ENCODE measurements around the gene CRHR1. TPM values are rescaled to one million over a fixed set of nuclear protein-coding genes. Genes with fewer than 3 reads are reported as not detected.

CRHR1 gene
- total and polyA plus RNA-seq, 4 donors, result not detected

DNA sequence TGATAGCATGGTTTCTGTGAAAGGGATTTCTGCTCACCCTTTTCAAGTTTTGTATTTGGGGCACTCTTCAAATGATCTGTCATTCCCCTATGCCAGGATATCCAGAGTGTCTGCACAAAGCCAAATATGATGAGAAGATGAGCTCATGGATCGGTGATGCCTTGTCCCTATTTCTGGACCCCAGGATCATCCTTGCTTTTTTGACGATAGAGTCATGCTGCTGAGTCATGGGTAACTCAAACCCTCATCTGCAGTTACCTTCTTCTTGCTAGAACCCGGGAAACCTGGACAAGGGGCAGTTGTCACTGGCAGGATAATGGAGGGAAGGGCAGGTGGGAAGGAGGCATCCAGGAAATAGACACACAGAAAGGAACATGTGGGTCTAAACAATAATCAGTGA is 92.4 kb downstream of the CRHR1 start:
- no peak for TF ChIP-seq CTCF (IDR thresholded peaks at IDR 0.05; ENCODE audit: control extremely low read depth, extremely low read depth)
- Histone ChIP-seq H3K9ac (ENCODE audit: insufficient read depth in 1 of 2, low read length in 2 of 2) (no peak overlapping the region), H3K4me3 (no peak overlapping the region), H3K27ac (ENCODE audit: low read depth in 1 of 2, low read length in 1 of 2) (no peak overlapping the region), H3K9me3 (ENCODE audit: control insufficient read depth in 4 of 4, insufficient read depth in 3 of 4, low read length in 3 of 4) (peaks cover 0 to 4% (median 0%) of the 10 kb centered on the region in 4 donors), H3K36me3 (ENCODE audit: control insufficient read depth in 4 of 4, insufficient read depth in 4 of 4, low read length in 4 of 4) (no peaks in the 10 kb centered on the region), H3K4me1 (ENCODE audit: control insufficient read depth in 5 of 5, insufficient read depth in 5 of 5, low read length in 5 of 5) (no peaks in the 10 kb centered on the region), H3K27me3 (ENCODE audit: control insufficient read depth in 3 of 3, insufficient read depth in 3 of 3, low read length in 2 of 3) (peaks cover 0 to 8% (median 0%) of the 10 kb centered on the region in 3 donors)
- no peak for ATAC-seq (ENCODE audit: insufficient read depth, low FRiP score)
- no peak for DNase-seq
- 83 to 87% methylated on average over 3 of the region's 3 CpGs for WGBS, 2 donors

DNA sequence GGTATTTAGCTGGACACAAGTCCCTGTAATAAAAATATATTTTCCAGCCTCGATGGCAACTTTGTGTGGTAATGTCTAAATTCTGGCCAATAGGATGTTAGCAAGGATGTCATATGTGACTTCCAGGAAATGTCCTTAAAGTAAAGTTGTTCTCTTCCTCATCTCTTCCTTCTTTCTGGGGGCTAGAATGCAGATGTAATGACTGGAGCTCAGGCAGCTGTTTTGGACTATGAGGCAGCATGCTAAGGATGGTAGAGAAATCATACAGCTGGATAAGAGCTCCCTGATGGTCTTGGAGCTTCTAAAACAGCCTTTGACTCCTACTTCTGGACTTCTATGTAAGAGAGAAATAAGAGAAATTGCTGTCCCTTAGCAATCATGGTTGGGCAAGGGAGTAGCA is 93.3 kb downstream of the CRHR1 start:
- DNase-seq, result no peak
- TF ChIP-seq CTCF (IDR thresholded peaks at IDR 0.05; ENCODE audit: control extremely low read depth, extremely low read depth), result no peak
- no peaks in the 10 kb centered on the region for H3K4me1 ChIP-seq (ENCODE audit: control insufficient read depth in 5 of 5, insufficient read depth in 5 of 5, low read length in 5 of 5)
- no peak overlapping the region for H3K4me3 ChIP-seq
- peaks cover 0 to 4% (median 0%) of the 10 kb centered on the region in 4 donors for H3K9me3 ChIP-seq (ENCODE audit: control insufficient read depth in 4 of 4, insufficient read depth in 3 of 4, low read length in 3 of 4)
- no peak for ATAC-seq (ENCODE audit: insufficient read depth, low FRiP score)
- no peak overlapping the region for H3K27ac ChIP-seq (ENCODE audit: low read depth in 1 of 2, low read length in 1 of 2)
- H3K9ac ChIP-seq (ENCODE audit: insufficient read depth in 1 of 2, low read length in 2 of 2), result no peak overlapping the region
- WGBS, 2 donors, result 80 to 85% methylated on average over 1 of the region's 1 CpG
- peaks cover 0 to 8% (median 0%) of the 10 kb centered on the region in 3 donors for H3K27me3 ChIP-seq (ENCODE audit: control insufficient read depth in 3 of 3, insufficient read depth in 3 of 3, low read length in 2 of 3)
- H3K36me3 ChIP-seq (ENCODE audit: control insufficient read depth in 4 of 4, insufficient read depth in 4 of 4, low read length in 4 of 4), result no peaks in the 10 kb centered on the region

GRCh38 chr17:45883063-45883462 is 98.9 kb downstream of the CRHR1 start:
- TF ChIP-seq CTCF (IDR thresholded peaks at IDR 0.05; ENCODE audit: control extremely low read depth, extremely low read depth), result no peak
- Histone ChIP-seq H3K9me3 (ENCODE audit: control insufficient read depth in 4 of 4, insufficient read depth in 3 of 4, low read length in 3 of 4) (peaks cover 0 to 6% (median 2%) of the 10 kb centered on the region in 4 donors), H3K9ac (ENCODE audit: insufficient read depth in 1 of 2, low read length in 2 of 2) (no peak overlapping the region), H3K27ac (ENCODE audit: low read depth in 1 of 2, low read length in 1 of 2) (no peak overlapping the region), H3K36me3 (ENCODE audit: control insufficient read depth in 4 of 4, insufficient read depth in 4 of 4, low read length in 4 of 4) (no peaks in the 10 kb centered on the region), H3K27me3 (ENCODE audit: control insufficient read depth in 3 of 3, insufficient read depth in 3 of 3, low read length in 2 of 3) (peaks cover 0 to 3% (median 0%) of the 10 kb centered on the region in 3 donors), H3K4me3 (no peak overlapping the region), H3K4me1 (ENCODE audit: control insufficient read depth in 5 of 5, insufficient read depth in 5 of 5, low read length in 5 of 5) (no peaks in the 10 kb centered on the region)
- 92 to 100% methylated on average over 2 of the region's 2 CpGs for WGBS, 2 donors
- ATAC-seq (ENCODE audit: insufficient read depth, low FRiP score), result no peak
- DNase-seq, result no peak

Other genes starting within 250 kb of the CRHR1 start
- gene SPPL2C, start 60.6 kb downstream of the CRHR1 start, total RNA-seq, result not detected
- not detected for gene SPPL2C, start 60.6 kb downstream of the CRHR1 start, polyA plus RNA-seq
- 1 to 10 TPM; 2.9 to 3.8 TPM for gene MAPT, start 110.2 kb downstream of the CRHR1 start, total RNA-seq
- gene MAPT, start 110.2 kb downstream of the CRHR1 start, polyA plus RNA-seq, result under 1 TPM; 0.27 to 0.65 TPM
- gene STH, start 214.9 kb downstream of the CRHR1 start, total RNA-seq, result not detected
- gene STH, start 214.9 kb downstream of the CRHR1 start, polyA plus RNA-seq, result not detected

Measured in lung (tissue), 12 donors.